Smooth muscle cell (in vitro differentiated cells): ENCODE measurements around the gene ARMC10. TPM values are rescaled to one million over a fixed set of nuclear protein-coding genes. Genes with fewer than 3 reads are reported as not detected.

ENCODE experiments used
- DNase-seq: peaks from one replicate; lab custom pipeline; 2025; ENCODE audit not compliant: unreplicated experiment; lab: John Stamatoyannopoulos, UW
- H2AFZ ChIP-seq: fragments of 200-600 bp; sonication (generic); 2 replicates; pipeline ENCODE4 v1.6.0; 2016; ENCODE audit warnings: antibody characterized with exemption, low read depth, mild to moderate bottlenecking
- H3F3A ChIP-seq: fragments of 200-600 bp; sonication (generic); 2 replicates; pipeline ENCODE4 v1.6.0; 2017; ENCODE audit warnings: antibody characterized with exemption, low read depth
- H3K27ac ChIP-seq: fragments of 200-600 bp; sonication (generic); 2 replicates; pipeline ENCODE4 v1.5.1; 2016; ENCODE audit warnings: low read depth, mild to moderate bottlenecking
- H3K27me3 ChIP-seq: fragments of 200-600 bp; sonication (generic); 2 replicates; pipeline ENCODE4 v1.6.1; 2016; ENCODE audit warnings: low read depth, mild to moderate bottlenecking
- H3K36me3 ChIP-seq: fragments of 200-600 bp; sonication (generic); 2 replicates; pipeline ENCODE4 v1.5.1; 2016; ENCODE audit warnings: low read depth
- H3K4me1 ChIP-seq: fragments of 200-600 bp; sonication (generic); 2 replicates; pipeline ENCODE4 v1.5.1; 2016; ENCODE audit warnings: low read depth
- H3K4me2 ChIP-seq: fragments of 200-600 bp; sonication (generic); 2 replicates; pipeline ENCODE4 v1.6.0; 2016; ENCODE audit warnings: mild to moderate bottlenecking
- H3K4me3 ChIP-seq: fragments of 200-600 bp; sonication (generic); 2 replicates; pipeline ENCODE4 v1.5.1; 2016; ENCODE audit warnings: mild to moderate bottlenecking
- H3K79me2 ChIP-seq: fragments of 200-600 bp; sonication (generic); 2 replicates; pipeline ENCODE4 v1.6.0; 2016; ENCODE audit warnings: low read depth, mild to moderate bottlenecking
- H3K9ac ChIP-seq: fragments of 200-600 bp; sonication (generic); 2 replicates; pipeline ENCODE4 v1.6.0; 2016; ENCODE audit warnings: low read depth
- H3K9me3 ChIP-seq: fragments of 200-600 bp; sonication (generic); replicated peaks from 2 replicates; pipeline ENCODE4 v1.5.1; 2016; ENCODE audit warnings: low read depth
- H4K20me1 ChIP-seq: fragments of 200-600 bp; sonication (generic); 2 replicates; pipeline ENCODE4 v1.6.0; 2016; ENCODE audit warnings: low read depth
- CTCF ChIP-seq: fragments of 200-600 bp; sonication (generic); IDR thresholded peaks from 2 replicates; pipeline ENCODE4 v1.5.1; 2017; ENCODE audit warnings: borderline replicate concordance, mild to moderate bottlenecking, antibody characterized with exemption; ENCODE audit not compliant: insufficient read depth, poor library complexity, severe bottlenecking
- WGBS: methylation state at CpG from one replicate; pipeline ENCODE4 v1.1.7; 2016; ENCODE audit warnings: low lambda C conversion rate; 5-methylcytosine and 5-hydroxymethylcytosine counted together
- polyA plus RNA-seq: library from polyadenylated mRNA; unstranded; fragments of >200 nt; fragmentation: Nextera tagmentation; extraction: Ambion mirVana; gene quantifications from 2 replicates; pipeline ENCODE4 v1.2.1, GENCODE V29; 2016
- total RNA-seq: library from RNA; depleted of rRNA; stranded (reverse); fragments of >200 nt; gene quantifications from 2 replicates; pipeline ENCODE4 v1.2.3, GENCODE V29; 2014

The ARMC10 gene
- 28.9 and 31.5 TPM in 2 replicates for total RNA-seq
- 25.6 and 27.0 TPM in 2 replicates for polyA plus RNA-seq

DNA sequence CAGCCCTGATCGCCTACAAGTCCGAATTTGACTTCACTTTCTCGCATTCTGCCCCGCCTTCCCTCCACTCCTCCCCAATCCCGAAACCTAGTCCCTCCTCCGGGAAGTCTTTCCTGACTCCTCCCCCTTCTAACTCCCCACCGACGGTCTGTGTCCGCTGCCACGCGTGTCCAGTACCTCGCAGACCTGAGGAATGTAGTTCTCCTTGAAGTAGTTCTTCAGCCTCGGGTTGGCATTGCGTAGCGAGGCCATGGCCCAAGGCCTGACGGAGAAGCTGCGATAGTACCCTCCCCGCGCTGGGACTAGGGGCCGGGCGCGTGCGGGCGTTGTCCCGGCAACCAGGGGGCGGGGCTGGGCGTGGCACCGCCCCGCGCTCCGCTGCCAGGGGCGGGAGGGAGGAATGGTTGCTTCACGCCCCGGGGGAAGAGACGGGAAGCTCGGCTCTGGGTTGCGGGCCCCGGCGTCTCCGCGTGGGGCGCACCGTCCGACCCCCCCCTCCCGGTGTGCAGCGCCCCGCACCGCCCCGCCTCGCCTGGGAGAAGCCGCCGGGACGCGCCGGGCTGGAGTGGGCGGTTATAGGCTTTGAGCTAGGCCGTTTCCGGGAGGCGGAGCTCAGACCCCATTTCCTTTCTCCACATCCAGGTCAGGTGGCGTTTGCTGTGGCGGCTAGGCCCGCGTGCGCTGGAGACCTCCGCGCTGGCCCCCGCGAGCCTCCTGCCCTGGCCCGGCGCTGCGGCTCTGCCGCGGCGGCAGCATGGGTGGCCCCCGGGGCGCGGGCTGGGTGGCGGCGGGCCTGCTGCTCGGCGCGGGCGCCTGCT lies at the start of gene ARMC10, which contains the start of gene FBXL13:
Gene ARMC10, plus strand, starts transcription at position 622 of the 818 bp plus-strand sequence. Its CDS starts 133 bp downstream, at position 755.
Gene FBXL13, minus strand, starts transcription at position 278 of the 818 bp plus-strand sequence.
- H3K27me3 ChIP-seq: no peaks in the 10 kb centered on the region
- peaks cover 2% of the 10 kb centered on the region for H4K20me1 ChIP-seq
- H3K4me1 ChIP-seq: peaks cover 14% of the 10 kb centered on the region
- H3K79me2 ChIP-seq: peaks cover 41% of the 10 kb centered on the region
- peaks cover 5% of the 10 kb centered on the region for H3F3A ChIP-seq
- whole genome bisulfite sequencing: 4% methylated on average over 48 of the region's 83 CpGs
- H3K9ac ChIP-seq: peak within 1 kb of the TSS; percentile 82
- peak within 1 kb of the TSS; percentile 98 for H3K4me2 ChIP-seq
- peak; percentile 95 for DNase-seq
- peak within 1 kb of the TSS; percentile 92 for H3K4me3 ChIP-seq
- no peaks in the 10 kb centered on the region for H3K36me3 ChIP-seq
- TF ChIP-seq CTCF: no peak
- H2AFZ ChIP-seq: peak within 1 kb of the TSS; percentile 97
- no peaks in the 10 kb centered on the region for H3K9me3 ChIP-seq
- peak within 1 kb of the TSS; percentile 89 for H3K27ac ChIP-seq

DNA sequence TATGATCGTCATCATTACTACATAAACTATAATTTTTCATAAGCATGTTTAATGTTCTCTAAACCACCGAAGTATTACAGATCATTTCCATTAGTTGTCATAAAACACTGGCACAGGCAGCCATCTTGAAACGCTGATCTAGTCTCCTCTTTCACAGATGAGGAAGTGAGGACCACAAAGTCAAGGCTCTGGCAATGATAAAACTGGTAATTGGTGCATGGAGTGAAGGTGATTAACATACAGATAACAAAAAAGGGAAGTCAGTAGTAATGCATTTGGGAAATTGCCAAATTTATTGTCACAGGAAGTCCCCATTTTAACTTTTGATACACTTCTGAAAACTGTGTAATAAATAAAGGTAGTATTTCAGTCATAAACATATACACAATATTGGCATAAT lies 49.6 kb upstream of the ARMC10 start:
- Histone ChIP-seq H3K4me2 (no peak overlapping the region), H3K36me3 (no peaks in the 10 kb centered on the region), H3K27me3 (no peaks in the 10 kb centered on the region), H3K4me3 (no peak overlapping the region), H4K20me1 (no peaks in the 10 kb centered on the region), H3K9me3 (no peaks in the 10 kb centered on the region), H3K9ac (no peak overlapping the region), H3F3A (no peaks in the 10 kb centered on the region), H2AFZ (no peak overlapping the region), H3K79me2 (no peaks in the 10 kb centered on the region), H3K4me1 (no peaks in the 10 kb centered on the region), H3K27ac (no peak overlapping the region)
- DNase-seq: no peak
- WGBS: 86% methylated on average over 3 of the region's 3 CpGs
- no peak for TF ChIP-seq CTCF

DNA sequence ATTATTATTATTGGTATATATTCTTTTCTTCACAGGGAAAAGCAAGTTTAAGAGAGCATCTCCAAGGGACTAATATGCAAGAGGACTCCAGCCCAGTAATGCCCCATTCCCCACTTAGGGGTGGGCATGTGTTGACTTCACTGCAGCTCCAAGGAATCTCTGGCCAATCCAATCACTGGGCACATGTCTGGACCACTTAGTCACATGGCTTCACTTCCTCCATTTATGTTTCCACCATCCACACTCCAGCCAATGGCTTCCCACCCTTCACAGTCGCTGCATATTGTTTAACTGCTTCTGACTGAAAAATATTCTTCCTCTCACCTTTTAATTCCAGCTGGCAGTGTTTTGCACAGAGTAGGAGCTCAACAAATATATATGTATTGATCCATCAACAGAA lies 43.9 kb upstream of the ARMC10 start:
- H2AFZ ChIP-seq: no peak overlapping the region
- H3F3A ChIP-seq: no peaks in the 10 kb centered on the region
- no peaks in the 10 kb centered on the region for H3K79me2 ChIP-seq
- H3K4me2 ChIP-seq: no peak overlapping the region
- H3K36me3 ChIP-seq: no peaks in the 10 kb centered on the region
- 97% methylated on average over 1 of the region's 1 CpG for WGBS
- no peaks in the 10 kb centered on the region for H3K9me3 ChIP-seq
- no peak overlapping the region for H3K9ac ChIP-seq
- H3K4me1 ChIP-seq: no peaks in the 10 kb centered on the region
- no peak for TF ChIP-seq CTCF
- H3K4me3 ChIP-seq: no peak overlapping the region
- no peaks in the 10 kb centered on the region for H3K27me3 ChIP-seq
- H4K20me1 ChIP-seq: no peaks in the 10 kb centered on the region
- no peak overlapping the region for H3K27ac ChIP-seq
- DNase-seq: no peak
